GM18508 (cell line): ENCODE results near the gene ATXN1.

Source experiments
- ATAC-seq: cut with Tn5 transposase; IDR thresholded peaks from one replicate; pipeline ENCODE4 v1.9.1; 2021; ENCODE audit warnings: moderate number of reproducible peaks; ENCODE audit not compliant: insufficient read depth, unreplicated experiment

The ATXN1 gene

DNA sequence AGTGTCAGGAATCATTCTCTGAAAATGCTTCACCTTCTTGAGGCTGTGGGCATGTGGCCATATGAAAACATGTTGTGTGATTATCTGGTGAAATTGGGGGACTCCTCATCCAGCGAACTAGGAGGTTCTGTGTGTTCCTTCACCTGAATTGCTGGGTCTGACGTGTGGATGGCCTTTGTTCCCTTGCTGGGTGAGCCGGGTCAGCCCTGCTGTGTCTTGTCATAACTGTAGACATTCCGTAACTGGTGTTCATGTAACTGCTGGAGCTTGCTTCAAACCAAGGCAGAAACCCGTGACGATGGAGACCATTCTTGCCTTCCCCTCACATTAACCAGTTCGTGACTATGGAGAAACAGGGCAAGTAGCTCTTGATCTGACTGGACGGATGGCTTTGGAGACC lies 399.4 kb downstream of the ATXN1 start:
- ATAC-seq, result no peak

- no peak for ATAC-seq
These were observed 400.1 kb downstream of the ATXN1 start for GRCh38 chr6:16361121-16361520.

DNA sequence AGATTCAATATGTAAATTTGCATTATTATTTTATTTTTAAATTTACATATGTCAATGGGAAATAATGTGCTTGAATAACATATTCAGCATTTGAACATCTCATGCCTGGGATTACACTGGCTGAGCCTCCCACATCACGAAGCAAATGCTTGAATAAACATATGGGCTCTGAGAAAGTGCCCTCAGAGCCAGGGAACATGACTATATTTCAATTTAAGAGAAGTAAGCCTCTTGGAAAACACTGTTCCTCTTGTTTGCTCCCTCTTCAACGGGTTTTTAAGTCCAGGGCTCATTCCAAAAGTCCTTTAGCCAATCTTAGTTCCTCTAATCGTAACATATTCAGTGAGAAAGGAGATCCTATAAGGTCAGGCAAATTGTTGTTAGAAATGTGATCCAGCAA lies 400.9 kb downstream of the ATXN1 start:
- no peak for ATAC-seq

- ATAC-seq, result no peak
These were observed 401.7 kb downstream of the ATXN1 start for GRCh38 chr6:16359563-16359962.

- ATAC-seq, result no peak
These were observed 402.6 kb downstream of the ATXN1 start for GRCh38 chr6:16358531-16359138.

DNA sequence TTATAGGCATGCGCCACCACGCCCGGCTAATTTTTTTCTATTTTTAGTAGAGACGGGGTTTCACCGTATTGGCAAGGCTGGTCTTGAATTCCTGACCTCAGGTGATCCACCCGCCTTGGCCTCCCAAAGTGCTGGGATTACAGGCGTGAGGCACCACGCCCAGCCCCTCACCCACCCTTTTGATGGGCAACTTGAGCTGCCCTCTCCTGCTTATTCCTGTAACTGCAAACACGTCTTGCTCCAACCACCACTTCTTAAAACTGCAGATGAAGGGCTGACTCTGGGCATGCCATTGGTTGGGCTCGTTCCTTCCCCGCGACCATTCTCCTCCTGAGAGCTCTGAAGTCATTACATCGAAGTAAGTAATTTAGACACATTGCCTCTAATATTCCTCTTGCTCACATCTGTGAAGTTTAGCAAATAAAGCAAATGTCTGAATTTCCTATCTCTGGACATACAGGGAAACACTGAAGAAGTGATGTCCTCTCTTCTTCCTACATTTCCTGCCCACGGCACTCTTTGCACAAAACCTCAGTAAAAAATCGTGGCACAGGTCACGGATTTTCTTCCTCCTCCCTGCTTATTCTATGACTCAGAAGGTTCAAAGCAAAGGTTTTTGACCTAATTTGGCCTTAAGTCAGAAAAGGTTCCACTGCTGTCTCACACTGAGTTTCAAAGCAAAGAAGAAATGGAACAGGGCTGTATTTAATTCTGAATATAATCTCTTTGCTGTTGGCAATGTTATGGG lies 405.4 kb downstream of the ATXN1 start:
- no peak for ATAC-seq

DNA sequence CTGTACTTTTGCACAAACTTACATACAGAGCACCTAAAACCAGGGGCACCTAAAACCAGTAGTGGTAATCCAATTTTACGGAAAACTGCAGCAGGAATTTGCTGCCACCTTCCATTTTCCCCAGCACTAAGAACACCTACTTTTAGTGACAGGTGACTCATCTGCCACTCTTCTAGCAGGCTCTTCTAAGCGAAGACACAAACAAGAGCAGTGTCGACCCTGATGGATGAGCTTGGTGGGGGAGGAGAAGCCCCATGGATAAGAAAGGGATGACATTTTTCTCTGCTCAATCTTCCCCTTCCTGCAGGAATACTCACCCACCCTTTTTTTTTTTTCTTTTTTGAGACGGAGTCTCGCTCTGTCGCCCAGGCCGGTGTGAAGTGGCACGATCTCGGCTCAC lies 406.0 kb downstream of the ATXN1 start:
- ATAC-seq, result no peak

GRCh38 chr6:16354692-16355091 lies 406.6 kb downstream of the ATXN1 start:
- ATAC-seq, result no peak

DNA sequence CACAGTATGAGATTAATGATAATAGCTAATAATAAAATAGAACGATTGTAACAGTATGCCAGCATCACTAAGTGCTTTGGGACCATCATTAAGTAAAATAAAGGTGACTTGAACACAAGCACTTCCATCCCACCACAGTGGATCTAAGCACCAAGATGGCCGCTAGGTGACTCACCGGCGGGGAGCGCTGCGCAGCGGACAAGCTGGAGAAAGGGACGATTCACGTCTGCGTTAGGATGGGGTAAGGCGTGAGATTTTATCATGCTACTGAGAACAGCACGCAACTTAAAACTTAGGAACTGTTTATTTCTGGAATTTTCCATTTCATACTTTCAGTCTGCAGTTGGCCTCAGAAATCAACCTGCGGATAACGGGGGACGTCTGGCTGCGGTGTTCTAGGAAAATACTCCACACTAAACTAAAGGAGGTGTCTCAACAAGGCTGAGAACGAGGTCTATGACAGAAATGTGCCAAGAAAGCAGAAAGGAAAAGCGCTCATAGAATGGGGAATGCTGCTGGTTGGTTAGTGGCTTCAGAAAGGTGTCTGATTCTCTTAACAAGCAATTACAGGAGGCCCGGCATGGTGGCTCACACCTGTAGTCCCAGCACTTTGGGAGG lies 408.3 kb downstream of the ATXN1 start:
- no peak for ATAC-seq

DNA sequence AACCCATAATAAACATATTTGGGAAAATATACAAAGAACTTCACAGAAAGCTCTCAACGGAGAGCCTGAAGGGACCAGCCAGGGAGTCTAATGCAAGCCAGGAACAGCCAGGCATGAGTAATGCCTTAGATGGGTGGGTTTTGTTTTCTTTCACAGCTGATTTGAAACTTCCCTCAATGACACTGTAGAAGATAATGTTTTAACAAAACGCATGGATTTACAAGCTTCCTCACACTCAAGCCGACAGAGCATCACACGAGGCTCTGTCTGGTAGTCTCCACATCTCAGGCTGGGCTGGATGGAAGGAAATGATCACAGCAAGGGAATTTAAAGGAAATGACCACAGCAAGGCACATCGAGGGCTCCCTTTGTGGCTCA lies 409.0 kb downstream of the ATXN1 start:
- no peak for ATAC-seq

GRCh38 chr6:16349544-16349943 lies 411.7 kb downstream of the ATXN1 start:
- ATAC-seq, result no peak

DNA sequence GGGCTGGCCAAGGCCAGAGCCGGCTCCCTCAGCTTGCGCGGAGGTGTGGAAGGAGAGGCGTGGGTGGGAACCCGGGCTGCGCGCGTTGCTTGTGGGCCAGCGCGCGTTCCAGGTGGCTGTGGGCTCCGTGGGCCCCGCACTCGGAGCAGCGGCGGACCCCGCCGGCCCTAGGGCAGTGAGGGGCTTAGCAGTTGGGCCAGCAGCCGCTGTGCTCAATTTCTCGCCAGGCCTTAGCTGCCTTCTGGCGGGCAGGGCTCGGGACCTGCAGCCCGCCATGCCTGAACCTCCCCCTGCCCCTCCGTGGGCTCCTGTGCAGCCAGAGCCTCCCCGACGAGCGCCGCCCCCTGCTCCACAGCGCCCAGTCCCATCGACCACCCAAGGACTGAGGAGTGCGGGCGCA lies 414.4 kb downstream of the ATXN1 start:
- ATAC-seq, result no peak

DNA sequence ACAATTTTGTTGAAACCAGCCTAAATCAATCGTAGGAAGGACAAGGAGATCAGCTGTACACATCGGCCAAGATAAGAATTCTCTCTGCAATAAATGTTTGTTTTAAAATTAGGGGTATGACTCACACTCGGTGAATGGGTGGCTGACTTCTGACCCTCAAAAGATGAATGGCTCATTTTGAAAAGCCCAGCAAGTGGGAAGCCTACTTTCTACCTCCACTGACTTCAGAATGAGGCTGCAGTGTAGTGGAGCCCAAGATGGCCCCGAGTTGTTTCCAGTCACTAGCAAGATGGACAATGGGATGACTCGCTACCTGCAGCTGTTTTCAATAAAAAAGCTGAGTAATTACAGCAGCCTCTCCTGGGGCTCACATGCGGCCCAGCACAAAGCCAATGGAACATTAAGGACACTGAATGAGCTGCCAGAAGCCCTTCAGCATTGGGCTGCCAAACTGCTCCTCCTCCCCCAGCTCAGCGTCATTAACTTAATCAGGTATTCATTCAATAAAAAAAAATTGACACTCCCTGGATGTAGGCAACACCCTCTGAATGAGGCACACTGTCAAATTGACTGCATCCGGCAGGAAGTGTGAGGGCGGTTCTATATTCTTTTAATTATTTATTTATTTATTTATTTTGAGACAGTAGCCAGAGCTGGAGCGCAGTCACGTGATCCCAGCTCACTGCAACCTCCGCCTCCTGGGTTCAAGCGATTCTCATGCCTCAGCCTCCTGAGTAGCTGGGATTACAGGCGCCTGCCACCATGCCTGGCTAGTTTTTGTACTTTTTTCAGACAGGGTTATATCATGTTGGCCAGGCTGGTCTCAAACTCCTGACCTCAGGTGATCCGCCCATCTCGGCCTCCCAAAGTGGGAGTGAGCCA lies 415.6 kb downstream of the ATXN1 start:
- ATAC-seq, result no peak

DNA sequence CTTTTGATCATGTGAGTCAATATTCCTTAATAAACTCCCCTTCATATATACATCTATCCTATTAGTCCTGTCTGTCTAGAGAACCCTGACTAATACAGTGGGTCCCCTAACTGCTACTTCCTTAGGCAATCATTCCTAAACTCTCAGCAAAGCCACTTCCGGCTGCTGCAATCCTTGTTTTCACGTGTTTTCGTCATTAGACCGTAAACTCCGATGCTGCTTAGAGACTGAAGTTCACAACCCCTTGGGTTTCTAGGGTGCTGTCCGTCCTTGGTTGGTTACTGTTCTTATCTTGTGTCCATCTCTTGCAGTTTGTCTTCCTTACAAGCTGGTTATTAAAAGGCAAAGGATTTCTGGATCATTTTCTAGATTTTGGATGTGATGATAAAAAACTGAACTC lies 416.5 kb downstream of the ATXN1 start:
- no peak for ATAC-seq

GRCh38 chr6:16343593-16343992 lies 417.7 kb downstream of the ATXN1 start:
- ATAC-seq, result no peak

GRCh38 chr6:16339265-16339587 lies 422.0 kb downstream of the ATXN1 start:
- ATAC-seq, result no peak

- ATAC-seq, result no peak
These were observed 422.5 kb downstream of the ATXN1 start for GRCh38 chr6:16338577-16339264.

GRCh38 chr6:16337295-16337975 lies 423.8 kb downstream of the ATXN1 start:
- ATAC-seq, result no peak

DNA sequence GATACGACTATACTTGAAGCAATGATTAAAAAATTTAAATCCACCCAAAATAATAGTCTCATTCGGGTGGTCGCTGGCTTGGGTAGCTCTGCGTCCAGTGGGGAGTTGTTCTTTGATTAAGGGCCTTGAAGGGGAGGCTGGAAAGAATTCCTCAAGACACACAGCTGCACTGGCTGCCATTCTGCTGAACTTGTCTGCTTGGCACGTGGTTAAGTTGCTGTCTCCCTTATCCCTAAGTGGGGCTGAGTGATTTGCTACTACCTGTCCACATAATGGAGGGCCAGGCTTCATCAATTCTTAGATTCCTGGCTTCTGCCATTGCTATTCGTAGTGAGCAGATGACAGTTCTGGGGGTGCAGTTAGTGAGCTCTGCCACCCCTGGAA lies 424.4 kb downstream of the ATXN1 start:
- ATAC-seq, result no peak
